Progenitor cell of endocrine pancreas (in vitro differentiated cells): ENCODE measurements around the gene ABCC1. TPM values are rescaled to one million over a fixed set of nuclear protein-coding genes. Genes with fewer than 3 reads are reported as not detected.
A peak's percentile ranks its signal among the peaks of the same experiment; 100 is the strongest.

Experiments
- DNase-seq: peaks from one replicate; pipeline ENCODE4 v3.0.0; 2021; ENCODE audit warnings: low spot score; ENCODE audit not compliant: unreplicated experiment
- H3K27ac Mint-ChIP-seq: 2 replicates; pipeline ENCODE4 v1.8.0; 2021; ENCODE audit warnings: mild to moderate bottlenecking, moderate library complexity, mixed read lengths
- H3K27me3 Mint-ChIP-seq: 2 replicates; pipeline ENCODE4 v1.8.0; 2021; ENCODE audit warnings: mixed read lengths
- H3K36me3 Mint-ChIP-seq: 2 replicates; pipeline ENCODE4 v1.8.0; 2022; ENCODE audit warnings: mixed read lengths; ENCODE audit not compliant: insufficient read depth
- H3K4me1 Mint-ChIP-seq: 2 replicates; pipeline ENCODE4 v1.8.0; 2021; ENCODE audit warnings: low read depth, mixed read lengths
- H3K4me3 Mint-ChIP-seq: 2 replicates; pipeline ENCODE4 v1.8.0; 2021; ENCODE audit warnings: low read depth, mild to moderate bottlenecking, moderate library complexity, mixed read lengths
- H3K9me3 Mint-ChIP-seq: 2 replicates; pipeline ENCODE4 v1.8.0; 2021; ENCODE audit warnings: low read depth, mixed read lengths
- CTCF ChIP-seq: fragments of 200-600 bp; sonication (generic); IDR thresholded peaks from one replicate; pipeline ENCODE4 v1.5.0; 2021; ENCODE audit warnings: antibody characterized with exemption, mild to moderate bottlenecking; ENCODE audit not compliant: unreplicated experiment
- total RNA-seq: library from RNA; stranded (reverse); gene quantifications from 2 replicates; pipeline ENCODE4 v1.2.1, GENCODE V29; 2021

ABCC1 gene
- total RNA-seq, 1 donor from 2014 or later, result 47.2 TPM

GRCh38 chr16:16191493-16192167 lies 242.2 kb downstream of the ABCC1 start:
- Mint-ChIP-seq H3K36me3 (no peaks in the 10 kb centered on the region), H3K4me3 (no peak overlapping the region), H3K27me3 (no peaks in the 10 kb centered on the region), H3K9me3 (no peaks in the 10 kb centered on the region), H3K27ac (peak overlapping the region; percentile 87), H3K4me1 (no peaks in the 10 kb centered on the region)
- no peak for DNase-seq
- TF ChIP-seq CTCF, result no peak

Other genes with a start within 250 kb of the ABCC1 start
- 0.31 TPM in 1 of 2 replicates, not detected in the other for gene MYH11, start 92.6 kb upstream of the ABCC1 start, total RNA-seq
- gene CEP20, start 61.0 kb upstream of the ABCC1 start, total RNA-seq, result 20.9 and 23.8 TPM in 2 replicates